Left renal cortex interstitium (tissue), 4 donors: ENCODE measurements around the gene TCEAL8. TPM values are rescaled to one million over a fixed set of nuclear protein-coding genes. Genes with fewer than 3 reads are reported as not detected.

Experiments used
- DNase-seq, 4 donors: peaks; one replicate each; pipeline ENCODE4 v3.0.0-alpha.2; 2013; ENCODE audit warnings: low read depth in 4 of 4, low spot score in 2 of 4, missing footprints in 1 of 4
- polyA plus RNA-seq, 4 donors: library from polyadenylated mRNA; unstranded; fragments of 120-200 nt; gene quantifications; one replicate each; pipeline ENCODE4 v1.2.1, GENCODE V29; 2013; ENCODE audit not compliant: insufficient read length in 4 of 4

The TCEAL8 gene
- polyA plus RNA-seq, 4 donors: 123 to 168 (median 141) TPM

DNA sequence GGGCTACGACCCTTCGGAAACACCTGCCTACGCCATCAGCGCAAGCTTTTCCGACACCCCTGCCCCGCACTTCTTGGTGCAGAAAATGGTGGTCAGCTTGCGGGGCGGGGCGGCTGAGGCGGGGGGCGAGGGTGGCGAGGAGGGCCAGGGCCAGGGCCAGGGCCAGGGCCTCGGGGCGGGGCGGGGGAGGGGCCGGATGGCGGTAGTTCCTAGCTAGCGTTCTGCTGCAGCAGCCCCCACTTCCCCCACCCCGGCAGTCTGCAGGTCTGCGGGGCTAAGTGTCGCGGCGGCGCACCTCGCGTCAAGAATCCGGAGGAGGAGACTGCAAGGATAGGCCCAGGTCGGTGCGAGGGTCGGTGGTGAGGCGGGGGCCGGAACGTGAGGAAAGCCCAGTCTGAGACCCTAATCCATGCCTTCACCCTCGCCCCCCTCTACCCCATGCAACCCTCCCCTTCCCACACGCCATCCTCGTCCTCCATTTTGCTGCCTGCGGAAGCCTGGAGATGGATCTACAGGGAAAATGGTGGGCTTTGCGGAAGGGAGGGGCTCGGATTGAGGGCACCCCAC, 39.4 kb downstream of the TCEAL8 start:
- peak in 2 of 4 donors; percentile 23 to 35 for DNase-seq

GRCh38 chrX:103214870-103215424, 40.0 kb downstream of the TCEAL8 start, which contains the start of gene BEX4:
Gene BEX4 (plus strand): TSS chrX:103215108. CDS start chrX:103216154, 1,046 bp downstream.
- peak in 3 of 4 donors; percentile 44 to 61 (median 49) for DNase-seq

GRCh38 chrX:103212749-103213457, 42.1 kb downstream of the TCEAL8 start:
- no peak for DNase-seq

DNA sequence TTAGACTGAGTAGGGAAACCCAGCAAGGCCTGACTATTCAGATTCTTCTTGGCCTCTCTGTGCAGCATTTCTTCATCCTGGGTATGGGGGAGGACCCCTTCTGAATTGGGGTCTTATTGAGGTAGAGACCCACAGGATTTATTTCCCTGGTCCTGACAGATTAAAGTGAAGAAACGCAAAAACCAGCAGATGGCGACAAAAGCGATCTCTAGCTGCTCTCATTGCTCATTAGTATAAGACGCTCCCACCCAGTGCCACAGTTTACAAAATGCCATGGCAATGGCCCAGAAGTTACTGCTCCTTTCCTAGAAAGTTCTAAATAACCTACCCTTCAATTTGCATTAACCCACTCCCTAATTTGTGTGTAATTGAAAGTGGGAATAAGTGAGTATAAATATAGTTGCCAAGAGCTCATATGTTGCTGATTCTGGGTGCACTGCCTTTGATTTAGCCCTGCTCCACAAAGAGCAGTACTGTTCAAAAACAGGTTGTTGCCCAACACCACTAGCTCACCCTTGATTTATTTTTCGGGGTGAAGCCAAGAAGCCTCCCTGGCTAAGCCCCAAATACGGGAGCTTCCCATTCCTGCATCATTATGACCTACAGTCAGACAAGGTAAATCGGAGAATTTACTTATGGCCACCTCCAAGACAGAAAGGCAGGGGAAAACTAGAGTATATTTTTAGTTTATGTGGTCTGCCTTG, 43.8 kb downstream of the TCEAL8 start:
- peak in 2 of 4 donors; percentile 13 to 37 for DNase-seq

- no peak for DNase-seq
These were observed 44.9 kb downstream of the TCEAL8 start for GRCh38 chrX:103210056-103210455.

Other genes starting within 250 kb of the TCEAL8 start
- gene BEX1, start 191.0 kb downstream of the TCEAL8 start, polyA plus RNA-seq: 10 to 100 TPM; 49.2 to 77.6 (median 67.4) TPM
- gene NXF3, start 162.0 kb downstream of the TCEAL8 start, polyA plus RNA-seq: under 1 TPM in 3 of 4 donors, not detected in 1; 0.16 to 0.47 (median 0.30) TPM
- gene BEX4, start 40.0 kb downstream of the TCEAL8 start, polyA plus RNA-seq: 100 to 1,000 TPM; 149 to 177 (median 160) TPM
- 10 to 100 TPM; 13.6 to 15.9 (median 14.8) TPM for gene TCEAL5, start 21.6 kb upstream of the TCEAL8 start, polyA plus RNA-seq
- 10 to 100 TPM; 67.7 to 89.6 (median 80.8) TPM for gene BEX2, start 55.8 kb upstream of the TCEAL8 start, polyA plus RNA-seq
- gene TCEAL7, start 75.1 kb upstream of the TCEAL8 start, polyA plus RNA-seq: 10 to 100 TPM; 30.6 to 49.6 (median 38.2) TPM
- 100 to 1,000 TPM; 195 to 252 (median 216) TPM for gene TCEAL9, start 101.4 kb upstream of the TCEAL8 start, polyA plus RNA-seq
- 100 to 1,000 TPM; 494 to 583 (median 538) TPM for gene BEX3, start 121.4 kb upstream of the TCEAL8 start, polyA plus RNA-seq